K562 (cell line): Measurements from ENCODE around the gene DDX54. TPM values are rescaled to one million over a fixed set of nuclear protein-coding genes. Genes with fewer than 3 reads are reported as not detected.

ENCODE experiments used
- ETV6 ChIP-seq, 3 experiments: fragments of 150-350 bp in 1 of 3; sonication (generic) in 1 of 3; formaldehyde crosslinking in 1 of 3; IDR thresholded peaks; 2 replicates each; pipeline versions ENCODE4 v1.6.1 to v1.8.0; 2014 to 2022; ENCODE audit warnings: borderline replicate concordance in 2 of 3, low read depth in 2 of 3, antibody characterized with exemption in 1 of 3, low read length in 1 of 3, mild to moderate bottlenecking in 1 of 3, missing genetic modification reagents in 1 of 3
- FOS ChIP-seq: IDR thresholded peaks from 3 replicates; pipeline ENCODE4 v1.6.1; 2011; ENCODE audit not compliant: insufficient read length; ENCODE audit errors: extremely low read depth
- FOXO4 ChIP-seq: fragments of 450-650 bp; formaldehyde crosslinking; IDR thresholded peaks from 2 replicates; pipeline ENCODE4 v1.4.0; 2020; ENCODE audit warnings: mild to moderate bottlenecking, moderate library complexity
- HIVEP1 ChIP-seq: fragments of 250-450 bp; sonication (Bioruptor Pico); IDR thresholded peaks from 2 replicates; pipeline ENCODE4 v1.4.0; 2020; ENCODE audit warnings: mild to moderate bottlenecking
- IFI16 ChIP-seq: fragments of 250-450 bp; sonication (Bioruptor Pico); IDR thresholded peaks from 2 replicates; pipeline ENCODE4 v2.1.2; 2022; ENCODE audit warnings: mild to moderate bottlenecking, inconsistent platforms
- IRF2 ChIP-seq: sonication (generic); formaldehyde crosslinking; IDR thresholded peaks from 2 replicates; pipeline ENCODE4 v1.8.1; 2022; ENCODE audit warnings: mild to moderate bottlenecking, missing genetic modification reagents
- KDM1A ChIP-seq, 2 experiments: fragments of 450-650 bp; IDR thresholded peaks; 2 replicates each; pipeline ENCODE4 v1.6.1; 2016; ENCODE audit warnings: mild to moderate bottlenecking in 2 of 2
- RBFOX2 ChIP-seq: fragments of 200-400 bp; formaldehyde crosslinking; IDR thresholded peaks from 2 replicates; pipeline ENCODE4 v1.6.1; 2017; ENCODE audit warnings: low read depth, mild to moderate bottlenecking, low read length, moderate library complexity
- RBM34 ChIP-seq: fragments of 200-400 bp; formaldehyde crosslinking; IDR thresholded peaks from 2 replicates; pipeline ENCODE4 v1.6.1; 2018; ENCODE audit warnings: low read length, borderline replicate concordance; ENCODE audit not compliant: insufficient read depth
- SREBF2 ChIP-seq: sonication (generic); formaldehyde crosslinking; IDR thresholded peaks from 2 replicates; pipeline ENCODE4 v1.4.0; 2020; ENCODE audit warnings: mild to moderate bottlenecking, missing genetic modification reagents
- STAT5A ChIP-seq: IDR thresholded peaks from 2 replicates; pipeline ENCODE4 v1.6.1; 2012; ENCODE audit warnings: low read length, inconsistent platforms, borderline replicate concordance
- THRA ChIP-seq: fragments of 450-650 bp; IDR thresholded peaks from 2 replicates; pipeline ENCODE4 v1.6.1; 2017; ENCODE audit warnings: mild to moderate bottlenecking, moderate library complexity
- ZBTB11 ChIP-seq, 3 experiments: fragments of 200-800 bp in 1 of 3; fragments of 250-450 bp in 1 of 3; fragments of 450-650 bp in 1 of 3; sonication (Bioruptor Pico) in 1 of 3; sonication (Bioruptor generic) in 1 of 3; formaldehyde crosslinking in 1 of 3; IDR thresholded peaks; 2 replicates each; pipeline versions ENCODE4 v1.6.1 to v1.8.0; 2016 to 2022; ENCODE audit warnings: mild to moderate bottlenecking in 2 of 3, missing genetic modification characterization in 2 of 3, missing compliant biosample characterization in 1 of 3, moderate library complexity in 1 of 3
- ZNF263 ChIP-seq: sonication (generic); formaldehyde crosslinking; IDR thresholded peaks from 2 replicates; pipeline ENCODE4 v1.8.0; 2022; ENCODE audit warnings: mild to moderate bottlenecking, missing genetic modification reagents, borderline replicate concordance
- ZNF586 ChIP-seq: fragments of 450-650 bp; formaldehyde crosslinking; conservative IDR thresholded peaks from 2 replicates; pipeline ENCODE4 v1.4.0; 2020; ENCODE audit warnings: mild to moderate bottlenecking, moderate library complexity
- ZNF696 ChIP-seq: fragments of 250-450 bp; sonication (Bioruptor Pico); conservative IDR thresholded peaks from 2 replicates; pipeline ENCODE4 v1.4.0; 2020; ENCODE audit warnings: mild to moderate bottlenecking, moderate library complexity
- polyA plus RNA-seq, 8 experiments: library from polyadenylated mRNA; depleted of rRNA in 4 of 8; stranded (reverse) in 5 of 8; unstranded in 3 of 8; fragments of >200 nt; fragmentation: Nextera tagmentation in 2 of 8; fragmentation: Illumina TruSeq in 1 of 8; extraction: Ambion mirVana in 2 of 8; extraction: Trizol in 1 of 8; gene quantifications; 2 replicates each; pipeline versions ENCODE4 v1.2.1 to v1.2.3, GENCODE V29; 2011 to 2014; ENCODE audit warnings: inconsistent platforms in 1 of 8, missing spikeins in 1 of 8
- total RNA-seq, 7 experiments: library from RNA; depleted of rRNA in 6 of 7; stranded (reverse); fragments of >200 nt in 6 of 7; fragmentation: Illumina TruSeq in 2 of 7; extraction: Trizol in 2 of 7; gene quantifications; 2 replicates each; pipeline versions ENCODE4 v1.2.1 to v1.2.3, GENCODE V29; 2011 to 2021; ENCODE audit warnings: low replicate concordance in 1 of 7

The DDX54 gene
- total and polyA plus RNA-seq, 9 of the 15 experiments (the other 6 are each of a cell fraction or from before 2014, with no cell fraction given) = 1.4 to 135 (median 51.4) TPM

GRCh38 chr12:113222730-113223531 lies 37.7 kb upstream of the DDX54 start (continued):
- no peak for TF ChIP-seq RBFOX2
- no peak for TF ChIP-seq ZNF696 (CRISPR knock-in tag)
- no peak for TF ChIP-seq HIVEP1 (CRISPR knock-in tag)
- no peak for TF ChIP-seq SREBF2 (CRISPR knock-in tag)
- TF ChIP-seq FOXO4 (CRISPR knock-in tag) = no peak
- peak; percentile 77 to 79 for TF ChIP-seq KDM1A (IDR thresholded peaks at IDR 0.05)
- TF ChIP-seq ETV6 (IDR thresholded peaks at IDR 0.05; ENCODE audit: borderline replicate concordance in 1 of 2, low read depth in 2 of 2, low read length in 1 of 2) = no peak
- no peak for TF ChIP-seq ETV6 (CRISPR knock-in tag; IDR thresholded peaks at IDR 0.05; ENCODE audit: borderline replicate concordance)
- no peak for TF ChIP-seq STAT5A
- TF ChIP-seq ZNF586 = no peak
- TF ChIP-seq ZBTB11 (CRISPR knock-in tag; IDR thresholded peaks at IDR 0.05) = no peak
- no peak for TF ChIP-seq FOS
- TF ChIP-seq THRA = no peak
- TF ChIP-seq ZNF263 (CRISPR knock-in tag) = no peak
- no peak for TF ChIP-seq IRF2
- TF ChIP-seq RBM34 = no peak
- no peak for TF ChIP-seq IFI16 (CRISPR knock-in tag)
